ENCODE results near the gene GTF2H3. TPM values are rescaled to one million over a fixed set of nuclear protein-coding genes. Genes with fewer than 3 reads are reported as not detected.

Gene GTF2H3
- total and polyA plus RNA-seq, 8 donors = 27.2 to 40.1 (median 36.8) TPM

DNA sequence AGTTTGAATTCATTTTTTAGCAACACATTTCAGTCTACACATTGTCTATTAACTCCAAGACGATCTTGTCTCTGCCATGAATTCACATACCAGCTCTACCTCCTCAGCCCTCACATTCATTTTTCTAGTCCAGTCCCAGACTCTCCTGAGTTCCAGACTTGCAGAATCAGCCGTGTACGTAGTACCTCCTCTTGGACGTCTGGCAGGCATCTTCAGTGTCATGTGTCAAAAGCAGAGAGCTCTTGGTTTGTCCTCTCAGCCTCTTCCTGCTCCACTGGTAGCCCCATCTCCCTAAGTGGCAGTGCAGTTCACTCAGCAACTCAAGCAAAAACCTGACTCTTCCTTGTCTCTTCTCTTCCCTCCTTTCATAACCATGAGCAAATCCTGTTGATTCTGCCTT, 22.8 kb downstream of the GTF2H3 start:
- Histone ChIP-seq H3K4me1 (no peaks in the 10 kb centered on the region), H3K9me3 (no peaks in the 10 kb centered on the region), H3K4me3 (no peak overlapping the region), H3K27ac (no peak overlapping the region), H3K36me3 (peaks cover 0 to 67% of the 10 kb centered on the region in 2 donors), H3K27me3 (no peaks in the 10 kb centered on the region)
- no peak for ATAC-seq
- TF ChIP-seq, protein P1, sequence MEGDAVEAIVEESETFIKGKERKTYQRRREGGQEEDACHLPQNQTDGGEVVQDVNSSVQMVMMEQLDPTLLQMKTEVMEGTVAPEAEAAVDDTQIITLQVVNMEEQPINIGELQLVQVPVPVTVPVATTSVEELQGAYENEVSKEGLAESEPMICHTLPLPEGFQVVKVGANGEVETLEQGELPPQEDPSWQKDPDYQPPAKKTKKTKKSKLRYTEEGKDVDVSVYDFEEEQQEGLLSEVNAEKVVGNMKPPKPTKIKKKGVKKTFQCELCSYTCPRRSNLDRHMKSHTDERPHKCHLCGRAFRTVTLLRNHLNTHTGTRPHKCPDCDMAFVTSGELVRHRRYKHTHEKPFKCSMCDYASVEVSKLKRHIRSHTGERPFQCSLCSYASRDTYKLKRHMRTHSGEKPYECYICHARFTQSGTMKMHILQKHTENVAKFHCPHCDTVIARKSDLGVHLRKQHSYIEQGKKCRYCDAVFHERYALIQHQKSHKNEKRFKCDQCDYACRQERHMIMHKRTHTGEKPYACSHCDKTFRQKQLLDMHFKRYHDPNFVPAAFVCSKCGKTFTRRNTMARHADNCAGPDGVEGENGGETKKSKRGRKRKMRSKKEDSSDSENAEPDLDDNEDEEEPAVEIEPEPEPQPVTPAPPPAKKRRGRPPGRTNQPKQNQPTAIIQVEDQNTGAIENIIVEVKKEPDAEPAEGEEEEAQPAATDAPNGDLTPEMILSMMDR (IDR thresholded peaks at IDR 0.05) = no peak
- intact Hi-C loops (cut with DNase I) = no loop called here
- DNase-seq = no peak

DNA sequence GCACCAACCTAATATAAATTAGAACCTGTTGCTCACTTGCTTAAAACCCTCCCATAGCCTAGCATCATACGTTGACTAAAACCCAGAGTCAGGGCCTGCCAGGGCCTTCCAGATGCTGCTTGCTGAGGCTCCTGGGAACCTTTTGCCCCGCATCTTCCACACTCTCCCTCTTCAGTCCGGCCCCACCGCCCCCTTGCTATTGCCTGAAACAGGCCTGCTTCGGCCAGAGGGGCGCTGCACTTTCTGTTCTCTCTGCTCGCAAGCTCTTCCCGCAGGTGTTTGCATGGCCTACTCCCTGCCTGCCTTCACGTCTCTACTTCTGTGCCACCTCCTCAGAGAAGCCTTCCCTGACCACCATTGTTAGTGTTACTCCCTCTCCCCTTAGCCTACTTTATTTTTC, 23.6 kb downstream of the GTF2H3 start:
- ATAC-seq (no peak), DNase-seq (no peak)
- Histone ChIP-seq H3K9me3 (no peaks in the 10 kb centered on the region), H3K27me3 (no peaks in the 10 kb centered on the region), H3K4me1 (no peaks in the 10 kb centered on the region), H3K27ac (no peak overlapping the region), H3K4me3 (no peak overlapping the region), H3K36me3 (peaks cover 0 to 58% of the 10 kb centered on the region in 2 donors)
- TF ChIP-seq, protein P1 (IDR thresholded peaks at IDR 0.05) = no peak
- intact Hi-C loops (cut with DNase I) = no loop called here

DNA sequence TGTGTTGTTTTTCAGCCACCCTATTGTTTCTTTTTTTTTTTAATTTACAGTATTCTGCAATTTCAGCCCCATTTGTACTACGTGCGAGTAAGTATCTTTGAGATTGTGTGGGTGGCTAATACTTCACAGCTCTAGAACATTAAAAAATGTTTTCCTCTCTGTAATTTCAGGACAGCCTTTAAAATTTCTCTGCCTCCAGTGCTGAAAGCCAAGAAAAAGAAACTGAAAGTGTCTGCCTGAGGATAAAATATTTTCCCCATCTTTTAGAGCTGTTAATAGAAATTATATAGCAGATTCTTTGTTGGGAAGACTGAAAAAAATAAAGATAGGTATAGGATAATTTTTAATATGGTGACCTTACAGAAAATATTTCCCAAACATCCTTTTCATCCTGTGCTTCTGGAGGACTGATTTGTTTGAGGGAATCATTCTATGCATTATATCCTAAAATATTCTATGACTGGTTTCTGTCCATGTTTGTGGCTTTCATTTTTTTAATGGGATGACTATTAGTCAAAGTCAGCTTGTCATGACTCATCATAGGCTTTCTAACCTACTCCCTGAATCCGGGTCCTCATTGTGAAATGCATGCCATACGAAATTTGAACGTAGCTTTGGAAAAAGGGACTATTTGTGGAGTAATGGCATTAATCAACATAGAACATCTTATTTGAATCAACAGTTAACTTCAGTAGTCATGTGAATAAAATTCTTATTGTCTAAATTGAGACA, 26.5 kb downstream of the GTF2H3 start:
- H3K9me3 ChIP-seq = no peaks in the 10 kb centered on the region
- H3K36me3 ChIP-seq = peaks cover 0 to 57% of the 10 kb centered on the region in 2 donors
- intact Hi-C loops (cut with DNase I) = no loop called here
- H3K4me1 ChIP-seq = no peaks in the 10 kb centered on the region
- H3K4me3 ChIP-seq = no peak overlapping the region
- peak; percentile 40 for ATAC-seq
- H3K27me3 ChIP-seq = no peaks in the 10 kb centered on the region
- TF ChIP-seq, protein P1 (IDR thresholded peaks at IDR 0.05) = no peak
- peak overlapping the region; percentile 1 to 40 for H3K27ac ChIP-seq
- DNase-seq = no peak

DNA sequence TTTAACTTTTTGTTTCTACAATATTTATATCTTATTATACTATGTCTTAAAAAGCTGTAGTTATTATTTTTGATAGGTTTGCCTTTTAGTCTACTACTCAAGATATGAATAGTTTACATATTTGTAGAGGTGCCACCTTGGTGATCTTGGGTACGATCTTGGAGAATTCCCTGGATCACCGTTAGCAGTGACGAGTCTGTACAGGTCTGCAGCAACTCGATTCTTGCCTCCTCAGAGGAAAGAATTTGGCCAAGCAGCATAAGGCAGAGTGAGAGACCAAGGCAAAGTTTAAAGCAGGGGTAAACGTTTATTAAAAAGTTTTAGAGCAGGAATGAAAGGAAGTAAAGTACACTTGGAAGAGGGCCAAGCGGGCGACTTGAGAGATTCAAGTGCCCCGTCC, 34.1 kb downstream of the GTF2H3 start:
- no peaks in the 10 kb centered on the region for H3K27me3 ChIP-seq
- no peak overlapping the region for H3K4me3 ChIP-seq
- peaks cover 9 to 10% of the 10 kb centered on the region in 2 donors for H3K4me1 ChIP-seq
- ATAC-seq (no peak), DNase-seq (no peak)
- intact Hi-C loops (cut with DNase I) = no loop called here
- no peak overlapping the region for H3K27ac ChIP-seq
- H3K9me3 ChIP-seq = no peaks in the 10 kb centered on the region
- peaks cover 0 to 14% of the 10 kb centered on the region in 2 donors for H3K36me3 ChIP-seq
- TF ChIP-seq, protein P1 (IDR thresholded peaks at IDR 0.05) = no peak

DNA sequence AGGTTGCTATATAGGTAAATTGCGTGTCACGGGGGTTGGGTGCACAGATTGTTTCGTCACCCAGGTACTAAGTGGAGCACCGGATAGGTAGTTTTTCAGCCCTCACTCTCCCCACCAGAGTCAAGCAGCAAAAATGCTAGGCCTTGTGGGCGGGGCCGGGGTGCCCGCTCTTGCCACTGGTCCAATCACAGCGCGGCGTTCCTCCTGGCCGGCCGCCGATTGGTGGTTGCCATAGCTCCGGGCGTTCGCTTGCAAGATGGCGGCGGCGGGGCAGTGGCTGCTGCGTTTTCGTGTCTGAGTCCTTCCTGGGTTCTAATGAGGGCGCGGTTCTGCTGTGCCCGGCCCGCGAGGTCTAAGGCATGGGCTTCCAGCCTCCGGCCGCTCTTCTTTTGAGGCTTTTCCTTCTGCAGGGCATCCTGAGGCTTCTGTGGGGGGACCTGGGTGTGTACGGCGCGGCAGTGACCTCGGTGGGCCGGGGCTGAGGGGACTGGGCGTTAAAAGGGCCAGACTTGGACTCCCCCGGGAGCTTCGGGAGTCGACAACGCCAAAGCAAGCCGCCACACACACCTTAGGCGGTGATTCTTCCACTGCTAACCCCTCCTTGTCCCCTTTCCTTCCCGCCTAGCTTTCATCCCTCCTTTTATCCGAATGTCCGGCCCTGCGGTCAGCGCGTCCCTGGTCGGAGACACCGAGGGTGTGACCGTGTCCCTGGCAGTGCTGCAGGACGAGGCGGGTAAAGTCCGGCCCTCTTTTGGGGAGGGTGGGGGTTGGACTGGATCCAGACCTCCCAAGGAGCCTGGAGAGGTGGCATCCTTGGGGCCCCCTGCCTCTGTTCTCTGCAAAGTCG, 37.5 kb downstream of the GTF2H3 start, which contains the start of gene TCTN2:
TSS of gene TCTN2 (plus strand) at position 232 of the 847 bp plus-strand sequence. CDS start at position 360, 128 bp downstream.
- peaks cover 0 to 9% of the 10 kb centered on the region in 2 donors for H3K36me3 ChIP-seq
- no peaks in the 10 kb centered on the region for H3K9me3 ChIP-seq
- intact Hi-C loops (cut with DNase I) = no loop called here
- ATAC-seq (peak; percentile 100), DNase-seq (peak; percentile 82 to 97 (median 92))
- H3K4me1 ChIP-seq = peaks cover 9 to 10% of the 10 kb centered on the region in 2 donors
- TF ChIP-seq, protein P1 (IDR thresholded peaks at IDR 0.05) = no peak
- no peak within 1 kb of the TSS for H3K27ac ChIP-seq
- H3K4me3 ChIP-seq = peak within 1 kb of the TSS; percentile 89
- H3K27me3 ChIP-seq = no peaks in the 10 kb centered on the region

Measured in left lung (tissue), 10 donors.